PC-9 (cell line): ENCODE measurements around the gene TERB1. TPM values are rescaled to one million over a fixed set of nuclear protein-coding genes. Genes with fewer than 3 reads are reported as not detected.
A peak's percentile ranks its signal among the peaks of the same experiment; 100 is the strongest.

Source experiments
- BruUV-seq: library from RNA; stranded (reverse); fragments of 400-500 nt; replicated peaks from 2 replicates; lab custom pipeline; 2021; lab: Mats Ljungman, UMichigan
- CTCF ChIA-PET: fragments of 300-600 bp; sonication (Branson Sonifier 250); formaldehyde crosslinking; loops from one replicate; lab custom pipeline; 2022; ENCODE audit warnings: antibody characterized with exemption; lab: Charles Lee
- POLR2A ChIA-PET: fragments of 300-600 bp; sonication (Branson Sonifier 250); formaldehyde crosslinking; loops from one replicate; lab custom pipeline; 2022; ENCODE audit warnings: antibody characterized with exemption; ENCODE audit not compliant: unreplicated experiment; lab: Charles Lee
- DNase-seq, 2 experiments: peaks; one replicate each; pipeline versions ENCODE4 v3.0.0 to v3.0.0-alpha.2; 2015 to 2022; ENCODE audit warnings: mixed read lengths in 1 of 2
- H2AFZ ChIP-seq: fragments of 200-600 bp; sonication (generic); 2 replicates; pipeline ENCODE4 v1.8.1; 2017; ENCODE audit warnings: antibody characterized with exemption
- H3F3A ChIP-seq: fragments of 200-600 bp; sonication (generic); 2 replicates; pipeline ENCODE4 v1.8.1; 2017; ENCODE audit warnings: antibody characterized with exemption, mild to moderate bottlenecking, low read depth; ENCODE audit not compliant: insufficient read depth
- H3K27ac ChIP-seq: fragments of 200-600 bp; sonication (generic); 2 replicates; pipeline ENCODE4 v1.6.1; 2016; ENCODE audit warnings: mixed run types
- H3K27me3 ChIP-seq: fragments of 200-600 bp; sonication (generic); 2 replicates; pipeline ENCODE4 v1.6.1; 2016; ENCODE audit warnings: low read depth, mixed run types; ENCODE audit not compliant: insufficient read depth
- H3K36me3 ChIP-seq: fragments of 200-600 bp; sonication (generic); 2 replicates; pipeline ENCODE4 v1.6.1; 2016; ENCODE audit warnings: low read depth, mixed run types
- H3K4me1 ChIP-seq: fragments of 200-600 bp; sonication (generic); replicated peaks from 2 replicates; pipeline ENCODE4 v1.6.1; 2016; ENCODE audit warnings: mixed run types; ENCODE audit not compliant: insufficient read depth
- H3K4me2 ChIP-seq: fragments of 200-600 bp; sonication (generic); 2 replicates; pipeline ENCODE4 v1.6.1; 2017; ENCODE audit warnings: mixed run types
- H3K4me3 ChIP-seq: fragments of 200-600 bp; sonication (generic); 2 replicates; pipeline ENCODE4 v1.6.1; 2016; ENCODE audit warnings: mixed run types
- H3K79me2 ChIP-seq: fragments of 200-600 bp; sonication (generic); 2 replicates; pipeline ENCODE4 v1.6.1; 2017; ENCODE audit warnings: low read depth, mixed run types
- H3K9me2 ChIP-seq: fragments of 200-600 bp; sonication (generic); 2 replicates; pipeline ENCODE4 v1.8.1; 2017; ENCODE audit warnings: mild to moderate bottlenecking; ENCODE audit not compliant: insufficient read depth
- H3K9me3 ChIP-seq: fragments of 200-600 bp; sonication (generic); 2 replicates; pipeline ENCODE4 v1.8.1; 2016; ENCODE audit warnings: low read depth; ENCODE audit not compliant: insufficient read depth
- H4K20me1 ChIP-seq: fragments of 200-600 bp; sonication (generic); 2 replicates; pipeline ENCODE4 v1.8.1; 2017; ENCODE audit not compliant: insufficient read depth
- CTCF ChIP-seq: fragments of 200-600 bp; sonication (generic); conservative IDR thresholded peaks from 2 replicates; pipeline ENCODE4 v1.6.1; 2017; ENCODE audit warnings: mixed run types, antibody characterized with exemption, mild to moderate bottlenecking, moderate library complexity
- EZH2 ChIP-seq: fragments of 200-600 bp; sonication (generic); IDR thresholded peaks from 2 replicates; pipeline ENCODE4 v1.8.0; 2017; ENCODE audit warnings: antibody characterized with exemption, low read depth
- intact Hi-C: fragments of 100-400 bp; cut with micrococcal nuclease; formaldehyde crosslinking; loops from one replicate; pipeline ENCODE4 v1.10.0; 2022; ENCODE audit not compliant: unreplicated experiment
- total RNA-seq: library from RNA; stranded (reverse); gene quantifications from 2 replicates; pipeline ENCODE4 v1.2.3, GENCODE V29; 2021

TERB1 gene
- total RNA-seq, 1 experiment from 2014 or later: not detected

GRCh38 chr16:66832661-66833305, 31.4 kb upstream of the TERB1 start:
- H3K4me3 ChIP-seq: peak overlapping the region; percentile 27
- peak in 1 of 2 experiments; percentile 80 for DNase-seq
- peaks cover 4% of the 10 kb centered on the region; the same call in 1 of the 2 replicates for H4K20me1 ChIP-seq
- TF ChIP-seq EZH2 (no peak), CTCF (no peak)
- POLR2A ChIA-PET: no interaction called here
- CTCF ChIA-PET: no interaction called here
- H3K4me2 ChIP-seq: peak overlapping the region; percentile 71
- H3K27me3 ChIP-seq: no peaks in the 10 kb centered on the region
- peak overlapping the region; percentile 61 for H3K27ac ChIP-seq
- H3K36me3 ChIP-seq: no peaks in the 10 kb centered on the region
- no peaks in the 10 kb centered on the region for H3K9me3 ChIP-seq
- BruUV-seq: no TSS peak
- H3K79me2 ChIP-seq: peaks cover 26% of the 10 kb centered on the region
- intact Hi-C loops: no loop called here
- H2AFZ ChIP-seq: peak overlapping the region; percentile 65
- no peaks in the 10 kb centered on the region for H3K9me2 ChIP-seq
- H3F3A ChIP-seq: peaks cover 28% of the 10 kb centered on the region
- H3K4me1 ChIP-seq: peaks cover 36% of the 10 kb centered on the region

- H3K79me2 ChIP-seq: peaks cover 30% of the 10 kb centered on the region
- H3K27ac ChIP-seq: peak overlapping the region; percentile 61
- ChIA-PET POLR2A (no interaction called here), CTCF (no interaction called here)
- H2AFZ ChIP-seq: no peak overlapping the region
- H3K4me2 ChIP-seq: peak overlapping the region; percentile 71
- H3F3A ChIP-seq: peaks cover 28% of the 10 kb centered on the region
- TF ChIP-seq CTCF: no peak
- TF ChIP-seq EZH2: no peak
- H3K9me2 ChIP-seq: no peaks in the 10 kb centered on the region
- no peaks in the 10 kb centered on the region for H3K9me3 ChIP-seq
- H3K36me3 ChIP-seq: peaks cover 5% of the 10 kb centered on the region; the same call in 1 of the 2 replicates
- H3K4me3 ChIP-seq: peak overlapping the region; percentile 27; the same call in 1 of the 2 replicates
- peaks cover 36% of the 10 kb centered on the region for H3K4me1 ChIP-seq
- BruUV-seq: no TSS peak
- intact Hi-C loops: no loop called here
- no peaks in the 10 kb centered on the region for H3K27me3 ChIP-seq
- DNase-seq: no peak
- H4K20me1 ChIP-seq: peaks cover 4% of the 10 kb centered on the region; the same call in 1 of the 2 replicates
Observed at GRCh38 chr16:66832190-66832589, 30.8 kb upstream of the TERB1 start.

GRCh38 chr16:66830422-66831404, 29.3 kb upstream of the TERB1 start, which contains the start of gene NAE1:
Gene NAE1, minus strand, starts transcription at chr16:66830976. Its CDS starts 77 bp downstream, at chr16:66830899.
- Histone ChIP-seq H3K4me2 (peak within 1 kb of the TSS; percentile 80), H3K9me2 (no peaks in the 10 kb centered on the region), H3K9me3 (no peaks in the 10 kb centered on the region), H3K36me3 (peaks cover 16% of the 10 kb centered on the region; the same call in 1 of the 2 replicates), H3K4me1 (peaks cover 36% of the 10 kb centered on the region), H3K27me3 (no peaks in the 10 kb centered on the region), H3K79me2 (peaks cover 30% of the 10 kb centered on the region), H3F3A (peaks cover 28% of the 10 kb centered on the region), H2AFZ (peak within 1 kb of the TSS; percentile 89), H4K20me1 (peaks cover 4% of the 10 kb centered on the region; the same call in 1 of the 2 replicates), H3K27ac (peak within 1 kb of the TSS; percentile 61; the same call in 1 of the 2 replicates), H3K4me3 (peak within 1 kb of the TSS; percentile 95)
- TF ChIP-seq EZH2 (no peak), CTCF (peak; percentile 91)
- ChIA-PET POLR2A (interaction anchor here (0.6 kb wide), 1 partner anchor 17 kb away, joined by 5 read pairs; no protein-coding TSS in a partner anchor), CTCF (interaction anchor here (0.6 to 1.1 kb wide), 13 partner anchors 14 to 302 kb away, joined by 3 to 15 read pairs (median 5); partner anchors contain the start of genes CA7, CMTM4 and DYNC1LI2)
- intact Hi-C loops: loop anchor here (2.0 kb wide), 1 partner anchor 42 kb away; no protein-coding TSS in a partner anchor
- BruUV-seq: TSS peak; percentile 12
- DNase-seq: peak; percentile 68 to 88
